GM23248 (cell line): Measurements from ENCODE around the gene BEAN1.

Experiments used
- EZH2 ChIP-seq: fragments of 200-600 bp; sonication (generic); IDR thresholded peaks from 2 replicates; pipeline ENCODE4 v1.6.1; 2018; ENCODE audit warnings: antibody characterized with exemption, mild to moderate bottlenecking; ENCODE audit not compliant: insufficient read depth, poor library complexity, severe bottlenecking
- EZH2phosphoT487 ChIP-seq: fragments of 200-600 bp; sonication (generic); IDR thresholded peaks from 2 replicates; pipeline ENCODE4 v1.6.1; 2018; ENCODE audit warnings: antibody characterized with exemption, moderate library complexity, mild to moderate bottlenecking, low read depth; ENCODE audit not compliant: insufficient read depth

DNA sequence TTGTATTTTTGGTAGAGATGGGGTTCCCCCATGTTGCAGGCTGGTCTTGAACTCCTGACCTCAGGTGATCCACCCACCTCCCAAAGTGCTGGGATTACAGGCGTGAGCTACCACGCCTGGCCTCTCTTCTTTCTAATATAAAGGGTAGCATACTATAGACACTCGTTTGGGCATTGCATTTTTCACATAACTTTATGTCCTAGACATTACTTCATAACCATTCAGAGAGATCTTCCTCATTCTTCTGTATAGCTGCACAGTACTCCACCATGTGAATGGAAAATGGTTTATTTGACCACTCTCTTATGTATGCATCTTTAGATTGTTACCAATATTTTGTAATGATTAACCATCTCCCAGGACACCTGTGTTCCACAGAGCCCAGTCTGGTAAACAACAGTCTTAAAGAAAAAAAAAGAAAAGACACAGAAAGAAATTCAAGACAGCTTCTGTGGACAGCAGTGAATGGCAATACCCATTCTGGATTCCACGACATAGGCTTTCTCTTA is 80.7 kb downstream of the BEAN1 start:
- TF ChIP-seq EZH2 = no peak
- TF ChIP-seq EZH2phosphoT487 = no peak
